ENCODE measurements around the gene MACROD1.

The MACROD1 gene
- total RNA-seq, result 3.4 to 7.8 reads per million in 2 donors

GRCh38 chr11:64165842-64166635 is at the start of gene MACROD1:
Gene MACROD1, minus strand, starts transcription at chr11:64166113. Its CDS starts 119 bp downstream, at chr11:64165994.
- peak; percentile 70 for DNase-seq

- DNase-seq, result no peak
Observed at GRCh38 chr11:64211181-64211872, 45.4 kb upstream of the MACROD1 start.

DNA sequence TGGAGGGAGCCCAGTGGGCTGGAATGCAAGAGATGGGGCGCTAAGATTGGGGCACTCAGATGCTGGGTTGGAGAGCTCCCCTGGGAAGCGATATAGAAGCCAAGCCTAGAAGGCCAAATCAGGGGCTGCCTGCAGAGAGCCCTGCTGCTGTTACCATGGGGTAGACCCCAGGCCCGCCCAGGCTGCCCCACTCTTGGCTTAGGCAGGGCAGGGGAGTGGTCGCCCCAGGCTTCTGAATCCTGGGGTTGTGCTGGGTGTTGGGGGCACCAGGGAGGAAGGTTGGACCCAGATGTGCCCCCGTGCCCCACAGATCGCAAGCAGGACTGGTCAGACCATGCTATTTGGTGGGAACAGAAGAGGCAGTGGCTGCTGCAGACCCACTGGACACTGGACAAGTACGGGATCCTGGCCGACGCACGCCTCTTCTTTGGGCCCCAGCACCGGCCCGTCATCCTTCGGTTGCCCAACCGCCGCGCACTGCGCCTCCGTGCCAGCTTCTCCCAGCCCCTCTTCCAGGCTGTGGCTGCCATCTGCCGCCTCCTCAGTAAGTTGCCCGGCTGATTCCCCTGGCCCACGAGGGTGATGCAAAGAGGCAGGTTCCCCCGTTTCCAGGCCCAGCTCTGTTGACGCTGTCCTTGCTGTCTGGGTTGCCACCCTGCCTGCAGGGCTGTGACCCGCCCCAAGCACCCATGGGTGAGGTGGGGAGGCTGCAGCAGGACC is 44.5 kb upstream of the MACROD1 start:
- no peak for DNase-seq

DNA sequence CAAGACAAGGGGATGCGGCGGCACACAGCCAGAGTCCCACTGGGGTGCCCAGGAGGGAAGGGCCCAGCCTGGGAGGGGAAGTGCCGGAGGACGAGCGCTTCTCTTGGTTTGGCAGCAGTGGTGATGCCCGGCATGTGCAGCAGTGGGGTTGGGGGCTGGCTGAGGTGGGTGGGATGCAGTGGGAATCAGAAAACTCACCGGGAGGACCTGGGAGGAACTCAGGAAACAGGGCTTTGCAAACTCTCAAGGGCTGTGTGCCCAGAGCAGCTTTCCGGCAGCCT is 43.6 kb upstream of the MACROD1 start:
- no peak for DNase-seq

- DNase-seq, result no peak
Observed at GRCh38 chr11:64208796-64209562, 43.1 kb upstream of the MACROD1 start.

DNA sequence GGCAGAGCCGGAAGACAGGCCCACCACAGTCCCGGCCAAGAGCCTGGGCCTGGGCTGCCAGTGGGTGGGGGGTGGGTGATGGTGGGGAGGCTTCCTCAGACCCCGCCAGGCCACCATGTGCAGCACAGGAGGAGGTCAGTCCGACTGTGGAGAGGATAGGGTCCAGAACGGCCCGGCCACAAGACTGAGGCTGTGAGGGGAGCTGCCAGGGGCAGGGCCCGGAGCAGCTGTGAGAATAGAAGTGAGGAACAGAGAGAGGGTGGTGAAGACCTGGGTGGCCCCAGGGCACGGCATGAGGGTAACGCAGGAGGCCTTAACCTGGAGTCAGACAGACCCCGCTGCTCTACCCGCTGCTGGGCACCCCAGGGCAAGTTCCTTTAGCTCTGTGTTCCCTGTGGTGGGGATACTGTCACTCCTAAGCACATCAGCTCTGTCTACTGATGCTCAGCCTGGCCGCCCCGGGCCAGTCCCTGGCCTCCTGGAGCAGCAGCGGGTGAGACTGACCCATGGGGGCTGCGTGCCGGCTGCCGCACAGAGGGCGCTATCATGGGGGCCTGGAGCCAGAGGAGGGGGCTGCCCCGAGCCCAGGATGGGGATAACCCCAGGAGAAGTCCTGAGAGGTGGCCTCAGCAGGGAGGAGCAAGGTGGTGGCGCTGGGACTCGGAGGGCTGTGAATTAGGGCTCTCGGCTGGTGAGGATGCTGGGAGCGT is 42.3 kb upstream of the MACROD1 start:
- DNase-seq, result no peak

DNA sequence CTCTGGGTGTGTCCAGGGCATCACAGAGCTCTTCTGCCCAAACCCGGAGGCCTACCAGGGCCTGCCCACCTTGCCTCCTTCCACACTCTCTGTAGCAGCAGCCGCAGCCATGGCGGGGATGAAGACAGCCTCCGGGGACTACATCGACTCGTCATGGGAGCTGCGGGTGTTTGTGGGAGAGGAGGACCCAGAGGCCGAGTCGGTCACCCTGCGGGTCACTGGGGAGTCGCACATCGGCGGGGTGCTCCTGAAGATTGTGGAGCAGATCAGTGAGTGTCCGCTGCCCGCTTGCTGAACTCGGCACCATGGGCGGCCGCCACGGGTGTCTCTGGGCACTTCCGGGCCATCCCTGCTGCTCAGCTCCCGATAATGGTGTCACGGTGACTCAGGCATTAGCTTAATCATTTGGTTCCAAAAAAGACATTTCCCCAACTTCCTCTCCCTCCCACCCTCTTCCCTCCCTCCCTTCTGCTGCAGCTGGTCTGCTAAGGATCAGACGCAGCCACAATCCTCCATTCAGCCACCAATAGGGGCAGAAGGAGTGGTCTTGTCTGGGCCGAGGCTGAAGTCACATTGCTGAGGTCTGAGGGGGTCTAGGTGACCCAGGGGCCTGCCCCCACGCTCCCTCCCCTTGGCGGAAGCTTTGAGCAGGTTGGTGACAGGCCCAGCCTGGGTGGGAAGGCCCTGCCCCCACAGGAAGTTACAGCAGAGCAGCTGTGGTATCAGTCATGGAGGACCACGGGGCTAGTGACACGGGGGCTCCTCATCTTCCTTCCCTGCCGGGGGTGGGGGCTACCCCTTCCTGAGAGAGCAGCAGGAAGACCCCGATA is 41.6 kb upstream of the MACROD1 start:
- DNase-seq, result peak; percentile 53

DNA sequence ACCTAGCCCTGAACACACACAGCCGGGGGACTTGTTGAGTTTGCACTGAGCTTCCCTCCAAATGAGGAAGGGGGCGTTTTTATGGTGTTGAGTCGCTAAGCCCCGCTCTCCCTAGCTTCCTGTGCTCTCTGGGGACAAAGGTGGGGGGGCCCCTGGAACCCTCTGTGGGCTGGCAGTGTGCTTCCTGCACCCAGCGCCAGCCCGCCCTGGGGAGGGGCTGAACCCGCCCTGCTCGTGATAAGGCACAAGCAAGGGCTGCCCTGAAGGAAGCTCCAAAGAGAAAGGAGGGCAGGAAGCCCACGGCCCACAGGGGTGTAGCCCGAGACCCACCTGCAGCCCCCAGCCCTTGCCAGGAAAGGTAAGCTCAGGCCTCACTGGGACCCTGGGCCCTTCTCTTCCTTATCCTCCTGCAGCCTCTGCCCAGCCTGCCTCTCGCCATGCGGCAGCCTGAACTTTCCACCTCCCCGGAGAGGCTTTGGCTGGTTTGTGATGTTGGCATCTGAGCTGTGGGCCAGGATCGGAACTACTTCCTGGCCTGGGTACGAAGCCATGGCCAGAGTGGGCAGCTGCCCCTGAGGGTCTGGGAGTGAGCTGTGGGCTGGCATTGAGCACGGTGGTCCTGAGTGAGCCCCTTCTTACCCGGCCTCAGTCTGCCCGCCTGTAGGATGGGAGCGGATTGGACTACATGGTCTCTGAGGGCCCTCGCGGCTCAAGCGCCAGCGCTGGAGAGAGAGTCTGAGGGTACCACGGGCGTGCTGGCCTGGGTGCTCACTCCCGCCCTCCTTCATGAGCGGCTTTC is 40.7 kb upstream of the MACROD1 start, which contains the start of gene FERMT3:
Gene FERMT3, plus strand, starts transcription at position 265 of the 799 bp plus-strand sequence. CDS start 644 bp downstream, outside the sequence.
- DNase-seq, result peak; percentile 52

DNA sequence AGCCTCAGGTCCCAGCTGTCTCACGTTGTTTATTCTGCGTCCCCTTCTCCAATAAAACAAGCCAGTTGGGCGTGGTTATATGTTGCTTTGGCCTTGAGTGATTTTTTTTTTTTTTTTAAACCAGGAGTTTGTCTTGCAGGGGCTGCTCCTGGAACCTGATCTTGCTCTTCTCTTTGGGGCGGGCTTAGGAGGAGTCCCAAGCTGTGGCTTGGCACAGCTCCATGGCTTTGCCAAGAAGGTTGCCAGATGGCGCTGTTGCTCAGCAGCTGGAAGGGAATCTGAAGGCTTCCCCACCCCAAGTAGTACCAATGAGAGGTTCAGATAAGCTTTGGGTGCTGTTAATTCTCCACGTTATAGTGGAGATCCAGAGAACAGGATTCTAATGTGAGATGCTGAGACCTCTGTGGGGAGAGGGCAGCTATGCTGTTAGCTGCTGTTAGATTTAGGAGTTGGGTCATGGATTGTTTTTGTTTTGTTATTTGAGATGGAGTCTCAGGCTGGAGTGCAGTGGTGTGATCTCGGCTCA is 38.6 kb upstream of the MACROD1 start:
- peak; percentile 79 for DNase-seq

DNA sequence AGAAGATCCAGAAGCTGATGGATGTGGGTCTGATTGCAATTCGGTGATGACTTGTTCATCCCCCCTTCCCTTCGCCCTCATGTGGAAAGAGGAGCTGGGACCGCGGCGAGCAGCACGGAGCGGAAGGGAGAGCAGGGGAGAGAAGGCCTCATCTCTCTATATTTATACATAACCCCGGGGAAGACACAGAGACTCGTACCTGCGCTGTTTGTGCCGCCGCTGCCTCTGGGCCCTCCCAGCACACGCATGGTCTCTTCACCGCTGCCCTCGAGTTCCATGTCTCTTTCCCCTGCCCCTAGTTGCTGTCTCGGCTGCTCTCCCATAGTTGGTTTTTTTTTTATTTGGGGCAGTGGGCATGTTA is 38.1 kb upstream of the MACROD1 start:
- no peak for DNase-seq

DNA sequence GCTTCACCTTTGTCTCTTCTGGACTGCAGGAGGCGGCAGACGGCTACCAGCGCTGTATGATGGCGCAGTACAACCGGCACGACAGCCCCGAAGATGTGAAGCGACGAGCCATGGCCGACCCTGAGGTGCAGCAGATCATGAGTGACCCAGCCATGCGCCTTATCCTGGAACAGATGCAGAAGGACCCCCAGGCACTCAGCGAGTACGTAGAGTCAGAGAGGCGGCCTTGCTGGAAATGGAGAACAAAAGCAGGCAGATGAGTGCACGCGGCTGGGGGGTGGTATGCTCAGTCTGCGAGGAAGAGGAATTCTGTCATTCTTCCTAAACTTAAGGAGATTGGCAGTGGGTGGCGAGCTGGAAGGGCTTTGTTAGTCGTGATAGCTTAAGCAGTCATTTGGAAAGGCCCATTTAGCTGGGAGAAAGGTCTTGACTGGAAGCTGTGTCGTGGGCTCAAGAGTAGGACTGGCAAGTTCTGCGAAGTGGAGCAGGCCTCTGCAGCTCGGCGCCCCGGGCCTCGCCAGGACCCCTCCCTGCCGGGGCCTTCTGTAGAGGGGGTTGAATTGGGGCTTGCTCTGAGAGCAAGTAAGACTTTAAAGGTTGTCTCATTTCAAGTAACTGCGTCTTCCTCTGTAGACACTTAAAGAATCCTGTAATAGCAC is 37.6 kb upstream of the MACROD1 start:
- DNase-seq, result no peak

DNA sequence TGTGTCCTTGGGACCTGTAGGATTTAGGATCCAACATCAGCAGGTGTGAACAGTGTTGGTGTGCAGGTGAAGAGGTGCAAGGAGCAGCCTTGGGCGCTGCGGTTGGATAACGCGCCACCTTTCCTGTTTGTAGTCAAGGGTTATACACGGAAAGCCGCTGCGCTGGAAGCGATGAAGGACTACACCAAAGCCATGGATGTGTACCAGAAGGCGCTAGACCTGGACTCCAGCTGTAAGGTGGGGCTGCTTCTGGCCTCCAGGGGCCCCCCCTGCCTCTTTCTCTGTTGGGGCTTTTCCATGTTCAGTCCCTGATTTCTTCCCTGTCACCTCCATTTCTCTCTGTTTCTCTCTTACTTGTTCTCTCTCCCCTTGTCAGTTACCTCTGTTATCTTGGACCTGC is 37.1 kb upstream of the MACROD1 start:
- DNase-seq, result no peak

- DNase-seq, result no peak
Observed at GRCh38 chr11:64201543-64201942, 35.6 kb upstream of the MACROD1 start.

DNA sequence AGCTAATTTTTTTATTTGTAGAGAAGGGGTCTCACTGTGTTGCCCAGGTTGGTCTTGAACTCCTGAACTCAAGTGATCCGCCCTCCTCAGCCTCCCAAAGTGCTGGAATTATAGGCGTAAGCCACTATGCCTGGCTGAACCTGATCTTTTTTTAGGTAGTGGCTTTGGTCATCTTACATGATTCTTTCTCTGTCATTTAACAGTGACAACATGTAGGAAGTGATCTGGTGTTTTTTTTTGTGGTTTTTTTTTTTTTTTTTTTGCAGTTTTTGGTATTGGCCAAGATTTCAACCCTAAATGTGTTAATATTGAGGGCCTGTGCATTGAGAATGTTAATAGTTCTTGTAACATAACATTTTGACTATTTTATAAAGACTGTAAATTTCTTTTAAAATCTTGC is 32.6 kb upstream of the MACROD1 start:
- no peak for DNase-seq

DNA sequence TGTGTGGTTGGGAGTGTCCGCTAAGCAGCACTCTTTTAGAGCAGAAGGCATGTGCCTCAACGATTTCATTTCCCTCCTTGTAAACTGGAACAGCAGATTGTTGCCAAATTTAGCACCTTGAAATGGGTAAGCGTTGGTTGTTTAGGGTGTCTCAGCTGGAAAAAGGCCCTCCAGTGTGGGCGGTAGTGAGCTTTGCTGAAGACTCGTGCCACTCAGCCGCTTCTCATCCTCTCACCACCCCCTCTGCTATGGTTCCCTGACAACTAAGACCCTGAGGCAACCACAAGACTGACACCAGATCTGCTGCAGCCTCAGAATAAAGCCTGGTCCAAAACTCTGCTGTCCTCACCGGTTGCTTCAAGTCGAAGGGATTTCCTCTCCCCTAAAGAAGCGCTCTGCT is 30.7 kb upstream of the MACROD1 start:
- DNase-seq, result no peak

- DNase-seq, result no peak
Observed at GRCh38 chr11:64192434-64192833, 26.5 kb upstream of the MACROD1 start.

DNA sequence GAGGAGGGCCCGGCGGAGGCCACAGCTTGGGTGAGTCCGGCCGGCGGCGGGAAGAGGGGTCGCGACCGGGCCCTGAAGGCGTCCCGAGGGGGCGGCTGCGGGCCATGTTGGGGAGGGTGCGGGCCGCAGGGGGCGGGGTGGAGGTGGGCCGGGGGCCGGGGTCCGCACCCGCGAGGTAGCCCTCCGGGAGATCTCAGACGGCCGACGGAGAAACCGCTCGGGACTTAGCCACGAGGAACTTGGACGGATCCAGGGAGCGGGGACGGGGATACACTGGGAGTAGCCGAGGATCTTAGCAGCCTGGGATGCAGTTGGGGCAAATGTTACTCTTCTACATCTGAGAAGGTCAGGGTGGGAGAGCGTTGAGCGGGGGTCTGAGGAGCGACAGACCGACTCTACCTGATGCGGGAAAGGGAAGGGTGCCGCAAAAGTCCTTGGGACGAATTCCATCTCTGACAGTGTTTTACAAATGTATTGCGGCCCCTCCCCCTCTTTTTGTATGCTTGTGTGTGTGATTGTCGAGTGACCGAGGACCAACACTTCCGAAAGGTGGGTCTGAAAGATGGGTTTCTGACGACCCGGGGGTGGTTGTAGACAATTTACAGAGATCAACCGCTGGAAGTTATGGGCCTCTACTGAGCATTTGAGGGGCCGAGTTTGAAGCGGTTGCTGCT is 20.7 kb upstream of the MACROD1 start:
- DNase-seq, result no peak

GRCh38 chr11:64185693-64186491 is 20.0 kb upstream of the MACROD1 start, which contains the start of gene STIP1:
Gene STIP1, plus strand, starts transcription at chr11:64186171. Its CDS starts 91 bp downstream, at chr11:64186262.
- DNase-seq, result peak; percentile 97

Measured in T-helper 9 cell (primary cell).